ENCODE measurements around the gene SPTAN1.
"Not testable (repeated sequence)": the region's sequence is repeated elsewhere in the genome, so short reads cannot be mapped to it uniquely, and the experiment has no call there.

Gene SPTAN1

GRCh38 chr9:128634111-128634510 lies 81.7 kb downstream of the SPTAN1 start:
- no peak for DNase-seq

- no peak for DNase-seq
Measured at GRCh38 chr9:128634651-128635262, 82.4 kb downstream of the SPTAN1 start.

- no peak for DNase-seq
Measured at GRCh38 chr9:128635266-128636023, 83.1 kb downstream of the SPTAN1 start.

GRCh38 chr9:128636024-128636390 lies 83.6 kb downstream of the SPTAN1 start:
- no peak for DNase-seq

- DNase-seq = no peak
Measured at GRCh38 chr9:128636556-128637530, 84.5 kb downstream of the SPTAN1 start.

GRCh38 chr9:128637656-128638055 lies 85.3 kb downstream of the SPTAN1 start:
- DNase-seq = no peak

- DNase-seq = no peak
Measured at GRCh38 chr9:128638580-128638979, 86.2 kb downstream of the SPTAN1 start.

GRCh38 chr9:128640603-128641002 lies 88.2 kb downstream of the SPTAN1 start:
- DNase-seq = no peak

- DNase-seq = no peak
Measured at GRCh38 chr9:128642675-128643245, 90.4 kb downstream of the SPTAN1 start.

GRCh38 chr9:128643519-128644300 lies 91.3 kb downstream of the SPTAN1 start:
- no peak for DNase-seq

- DNase-seq = not testable (repeated sequence)
Measured at GRCh38 chr9:128648206-128648605, 95.8 kb downstream of the SPTAN1 start.

GRCh38 chr9:128651798-128652197 lies 99.4 kb downstream of the SPTAN1 start:
- no peak for DNase-seq

- DNase-seq = no peak
Measured at GRCh38 chr9:128653908-128654307, 101.5 kb downstream of the SPTAN1 start.

GRCh38 chr9:128654481-128654880 lies 102.1 kb downstream of the SPTAN1 start:
- DNase-seq = no peak

- peak; percentile 92 for DNase-seq
Measured at GRCh38 chr9:128656416-128657343, 104.3 kb downstream of the SPTAN1 start, which contains the start of gene DYNC2I2. TSS of gene DYNC2I2 (minus strand) at chr9:128656847. CDS start at chr9:128656726, 121 bp downstream.

- no peak for DNase-seq
Measured at GRCh38 chr9:128657344-128657704, 104.9 kb downstream of the SPTAN1 start.

- DNase-seq = no peak
Measured at GRCh38 chr9:128657796-128658195, 105.4 kb downstream of the SPTAN1 start.

- not testable (repeated sequence) for DNase-seq
Measured at GRCh38 chr9:128666481-128666941, 114.1 kb downstream of the SPTAN1 start.

GRCh38 chr9:128669786-128670185 lies 117.4 kb downstream of the SPTAN1 start:
- DNase-seq = no peak

- DNase-seq = no peak
Measured at GRCh38 chr9:128675382-128675781, 123.0 kb downstream of the SPTAN1 start.

- no peak for DNase-seq
Measured at GRCh38 chr9:128677794-128678193, 125.4 kb downstream of the SPTAN1 start.
